ENCODE measurements around the gene MAP3K3.

GRCh38 chr17:63694950-63695773, 72.9 kb downstream of the MAP3K3 start:
- TF ChIP-seq CTCF (IDR thresholded peaks at IDR 0.05; ENCODE audit: insufficient read depth, low read length) = no peak
- no peak; the same call in 1 of the 2 replicates for TF ChIP-seq POLR2AphosphoS5 (IDR thresholded peaks at IDR 0.05; ENCODE audit: low read depth)
- no peak for TF ChIP-seq GABPA (IDR thresholded peaks at IDR 0.05; ENCODE audit: low read depth)
- TF ChIP-seq REST (IDR thresholded peaks at IDR 0.05; ENCODE audit: insufficient replicate concordance, low read depth) = no peak
- no peak for TF ChIP-seq SPI1 (IDR thresholded peaks at IDR 0.05; ENCODE audit: borderline replicate concordance, low read depth)

Data from HL-60 (cell line).